Upper lobe of left lung (tissue), 6 donors: ENCODE results near the gene SNX2. TPM values are rescaled to one million over a fixed set of nuclear protein-coding genes. Genes with fewer than 3 reads are reported as not detected.

Experiments
- ATAC-seq, 2 donors: fragments of 200-7000 bp; cut with Tn5 transposase; one replicate each; pipeline ENCODE4 v1.9.1; 2022; ENCODE audit warnings: mild to moderate bottlenecking in 2 of 2, moderate library complexity in 2 of 2; ENCODE audit not compliant: low FRiP score in 2 of 2
- DNase-seq, 2 donors: peaks; one replicate each; pipeline ENCODE4 v3.0.0-alpha.2; 2019 to 2020
- H3K27ac ChIP-seq, 4 donors: fragments of 200-600 bp; sonication (generic); one replicate each; pipeline ENCODE4 v1.5.1; 2016 to 2019
- H3K27me3 ChIP-seq, 4 donors: fragments of 200-600 bp; sonication (generic); one replicate each; pipeline ENCODE4 v1.5.1; 2017 to 2019
- H3K36me3 ChIP-seq, 4 donors: fragments of 200-600 bp; sonication (generic); one replicate each; pipeline ENCODE4 v1.5.1; 2016 to 2019
- H3K4me1 ChIP-seq, 4 donors: fragments of 200-600 bp; sonication (generic); one replicate each; pipeline ENCODE4 v1.5.1; 2018 to 2019
- H3K4me3 ChIP-seq, 4 donors: fragments of 200-600 bp; sonication (generic); one replicate each; pipeline ENCODE4 v1.5.1; 2017 to 2019; ENCODE audit warnings: mild to moderate bottlenecking in 2 of 4, moderate library complexity in 1 of 4
- H3K9me3 ChIP-seq, 4 donors: fragments of 200-600 bp; sonication (generic); one replicate each; pipeline ENCODE4 v1.5.1; 2018 to 2019
- CTCF ChIP-seq, 6 experiments: fragments of 450-650 bp in 4 of 6; fragments of 200-600 bp in 2 of 6; sonication (generic) in 2 of 6; IDR thresholded peaks; one replicate each; pipeline ENCODE4 v1.5.1; 2016 to 2019; ENCODE audit warnings: antibody characterized with exemption in 6 of 6
- EP300 ChIP-seq, 4 donors: sonication (generic); formaldehyde crosslinking; IDR thresholded peaks; one replicate each; pipeline ENCODE4 v1.5.1; 2017; ENCODE audit warnings: antibody characterized with exemption in 4 of 4, control low read depth in 2 of 4
- POLR2A ChIP-seq, 4 donors: fragments of 450-650 bp; IDR thresholded peaks; one replicate each; pipeline ENCODE4 v1.5.1; 2016 to 2017; ENCODE audit warnings: antibody characterized with exemption in 4 of 4, mild to moderate bottlenecking in 2 of 4
- POLR2AphosphoS5 ChIP-seq, 2 donors: sonication (generic); formaldehyde crosslinking; IDR thresholded peaks; one replicate each; pipeline ENCODE4 v1.5.1; 2017; ENCODE audit warnings: antibody characterized with exemption in 2 of 2
- WGBS, 2 donors: methylation state at CpG; one replicate each; pipeline ENCODE4 v1.1.5; 2017 to 2018; 5-methylcytosine and 5-hydroxymethylcytosine counted together
- total RNA-seq, 6 donors: library from RNA; depleted of rRNA in 4 of 6; stranded (reverse); fragments of >200 nt in 4 of 6; gene quantifications; one replicate each; pipeline versions ENCODE4 v1.1.0 to v1.2.1, GENCODE V29; 2016 to 2021
- donor health status: DM: no; HTN: no; CAD: no; lungs with moderate emphysema.
- donor health status: DM: no; HTN: yes; CAD: no; lungs with severe emphysema.

SNX2 gene
- total RNA-seq, 6 donors from 2014 or later = 48.4 to 105 (median 93.3) TPM

GRCh38 chr5:122775550-122776542, 966 bp downstream of the SNX2 start:
- peak overlapping the region; percentile 65 to 76 (median 72) for H3K4me3 ChIP-seq
- DNase-seq (no peak), ATAC-seq (peak; percentile 51 to 61)
- H3K9me3 ChIP-seq = no peaks in the 10 kb centered on the region
- H3K4me1 ChIP-seq = peaks cover 0 to 29% (median 21%) of the 10 kb centered on the region in 4 donors
- no peaks in the 10 kb centered on the region for H3K27me3 ChIP-seq
- TF ChIP-seq POLR2AphosphoS5 (IDR thresholded peaks at IDR 0.05) (no peak), EP300 (IDR thresholded peaks at IDR 0.05) (no peak), CTCF (IDR thresholded peaks at IDR 0.05) (no peak), POLR2A (IDR thresholded peaks at IDR 0.05) (no peak)
- 6 to 11% methylated on average over 9 to 14 of the region's 14 CpGs for WGBS, 2 donors
- H3K36me3 ChIP-seq = no peaks in the 10 kb centered on the region
- H3K27ac ChIP-seq = peak overlapping the region; percentile 83 to 96 (median 92)

- Histone ChIP-seq H3K27ac (no peak overlapping the region), H3K27me3 (no peaks in the 10 kb centered on the region), H3K9me3 (no peaks in the 10 kb centered on the region), H3K4me1 (peaks cover 0 to 29% (median 21%) of the 10 kb centered on the region in 4 donors), H3K36me3 (no peaks in the 10 kb centered on the region), H3K4me3 (no peak overlapping the region)
- TF ChIP-seq CTCF (IDR thresholded peaks at IDR 0.05) (no peak), EP300 (IDR thresholded peaks at IDR 0.05) (no peak), POLR2AphosphoS5 (IDR thresholded peaks at IDR 0.05) (no peak), POLR2A (IDR thresholded peaks at IDR 0.05) (no peak)
- ATAC-seq (no peak), DNase-seq (no peak)
- 92 to 98% methylated on average over 4 of the region's 4 CpGs for WGBS, 2 donors
Measured at GRCh38 chr5:122778157-122778556, 3.3 kb downstream of the SNX2 start.

- ATAC-seq = no peak
- Histone ChIP-seq H3K36me3 (no peaks in the 10 kb centered on the region), H3K27ac (no peak overlapping the region), H3K4me3 (no peak overlapping the region), H3K9me3 (no peaks in the 10 kb centered on the region), H3K27me3 (no peaks in the 10 kb centered on the region), H3K4me1 (peaks cover 0 to 27% (median 19%) of the 10 kb centered on the region in 4 donors)
- TF ChIP-seq EP300 (IDR thresholded peaks at IDR 0.05) (no peak), POLR2AphosphoS5 (IDR thresholded peaks at IDR 0.05) (no peak), CTCF (IDR thresholded peaks at IDR 0.05) (no peak), POLR2A (IDR thresholded peaks at IDR 0.05) (no peak)
- DNase-seq = no peak
- WGBS, 2 donors = 69 to 96% methylated on average over 4 of the region's 4 CpGs
Measured at GRCh38 chr5:122779451-122779850, 4.6 kb downstream of the SNX2 start.

- 93 to 99% methylated on average over 4 of the region's 4 CpGs for WGBS, 2 donors
- Histone ChIP-seq H3K4me1 (peaks cover 0 to 27% (median 18%) of the 10 kb centered on the region in 4 donors), H3K9me3 (peaks cover 0 to 1% (median 0%) of the 10 kb centered on the region in 4 donors), H3K36me3 (no peaks in the 10 kb centered on the region), H3K27ac (no peak overlapping the region), H3K4me3 (no peak overlapping the region), H3K27me3 (no peaks in the 10 kb centered on the region)
- ATAC-seq (no peak), DNase-seq (no peak)
- TF ChIP-seq POLR2A (IDR thresholded peaks at IDR 0.05) = no peak
- no peak for TF ChIP-seq CTCF (IDR thresholded peaks at IDR 0.05)
- TF ChIP-seq EP300 (IDR thresholded peaks at IDR 0.05) = no peak
Measured at GRCh38 chr5:122780296-122780695, 5.4 kb downstream of the SNX2 start.
